ENCODE results near the gene ALAD.

DNA sequence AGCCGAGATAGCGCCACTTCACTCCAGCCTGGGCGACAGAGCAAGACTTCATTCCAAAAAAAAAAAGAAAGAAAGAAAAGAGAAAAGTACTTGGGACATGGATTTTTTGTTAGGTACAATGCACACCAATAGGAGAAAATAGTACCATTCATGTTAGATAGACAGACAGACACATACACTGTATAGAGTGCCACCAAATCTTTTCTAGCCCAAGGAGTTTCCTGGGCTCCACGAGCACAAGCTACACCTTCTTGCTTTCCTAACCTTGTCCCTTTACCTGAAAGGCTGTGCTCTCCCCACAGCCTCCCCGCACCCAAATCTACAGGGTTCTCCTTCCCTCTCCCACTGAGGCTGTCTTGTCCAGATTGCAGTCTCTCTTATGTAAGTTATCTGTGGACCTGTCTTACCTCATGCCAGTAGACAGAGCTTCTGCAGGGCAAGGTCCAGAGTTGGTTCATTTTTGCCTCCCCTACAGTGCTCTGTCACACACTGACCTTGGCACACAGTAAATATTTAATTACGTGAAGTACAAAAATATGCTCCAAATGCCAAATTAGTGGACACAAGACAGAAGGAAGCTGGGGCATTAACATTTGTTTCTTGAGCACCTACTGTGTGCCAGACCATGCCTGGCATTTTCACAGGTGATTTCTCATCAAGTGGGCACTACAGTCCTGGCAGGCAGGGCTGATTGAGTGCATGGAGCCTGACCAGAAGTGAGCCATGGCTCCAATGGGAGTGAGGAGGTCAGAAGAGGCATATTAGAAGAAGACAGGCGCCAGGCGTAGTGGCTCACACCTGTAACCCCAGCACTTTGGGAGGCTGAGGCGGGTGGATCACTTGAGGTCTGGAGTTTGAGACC lies 5.9 kb downstream of the ALAD start:
- TF ChIP-seq, protein P1, sequence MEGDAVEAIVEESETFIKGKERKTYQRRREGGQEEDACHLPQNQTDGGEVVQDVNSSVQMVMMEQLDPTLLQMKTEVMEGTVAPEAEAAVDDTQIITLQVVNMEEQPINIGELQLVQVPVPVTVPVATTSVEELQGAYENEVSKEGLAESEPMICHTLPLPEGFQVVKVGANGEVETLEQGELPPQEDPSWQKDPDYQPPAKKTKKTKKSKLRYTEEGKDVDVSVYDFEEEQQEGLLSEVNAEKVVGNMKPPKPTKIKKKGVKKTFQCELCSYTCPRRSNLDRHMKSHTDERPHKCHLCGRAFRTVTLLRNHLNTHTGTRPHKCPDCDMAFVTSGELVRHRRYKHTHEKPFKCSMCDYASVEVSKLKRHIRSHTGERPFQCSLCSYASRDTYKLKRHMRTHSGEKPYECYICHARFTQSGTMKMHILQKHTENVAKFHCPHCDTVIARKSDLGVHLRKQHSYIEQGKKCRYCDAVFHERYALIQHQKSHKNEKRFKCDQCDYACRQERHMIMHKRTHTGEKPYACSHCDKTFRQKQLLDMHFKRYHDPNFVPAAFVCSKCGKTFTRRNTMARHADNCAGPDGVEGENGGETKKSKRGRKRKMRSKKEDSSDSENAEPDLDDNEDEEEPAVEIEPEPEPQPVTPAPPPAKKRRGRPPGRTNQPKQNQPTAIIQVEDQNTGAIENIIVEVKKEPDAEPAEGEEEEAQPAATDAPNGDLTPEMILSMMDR (IDR thresholded peaks at IDR 0.05; ENCODE audit: borderline replicate concordance, extremely low read depth, low read length, poor library complexity, severe bottlenecking) = no peak
- TF ChIP-seq EZH2 (IDR thresholded peaks at IDR 0.05; ENCODE audit: borderline replicate concordance, low read depth, low read length, severe bottlenecking) = no peak

Measured in DND-41 (cell line).